Eye (tissue), 1 donor: ENCODE results near the gene ATP5MG.
"Not testable (repeated sequence)": the region's sequence is repeated elsewhere in the genome, so short reads cannot be mapped to it uniquely, and the experiment has no call there.

Source experiments
- DNase-seq: peaks from one replicate; pipeline ENCODE4 v3.0.0-alpha.2; 2015

ATP5MG gene

GRCh38 chr11:118410055-118410745, 8.8 kb downstream of the ATP5MG start:
- DNase-seq: no peak

GRCh38 chr11:118411530-118411929, 10.1 kb downstream of the ATP5MG start:
- no peak for DNase-seq

DNA sequence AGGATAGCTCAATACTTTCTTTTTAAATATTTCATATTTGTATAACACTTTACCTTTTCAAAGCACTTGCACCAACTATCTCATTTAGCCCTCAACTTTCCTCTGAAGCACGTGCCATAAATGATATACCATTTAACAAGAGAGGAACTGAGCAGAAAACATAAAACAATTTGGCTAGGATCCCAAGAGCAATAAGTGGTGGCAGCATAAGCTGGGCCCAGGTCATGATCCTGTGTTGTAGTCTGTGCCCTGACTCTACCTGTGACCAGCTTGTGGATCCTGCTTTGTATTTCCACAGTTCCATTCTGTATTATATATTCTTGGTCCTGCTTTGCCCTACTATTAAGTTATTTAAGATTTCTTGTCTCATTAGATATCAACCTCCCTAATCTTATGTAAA, 11.5 kb downstream of the ATP5MG start:
- no peak for DNase-seq

DNA sequence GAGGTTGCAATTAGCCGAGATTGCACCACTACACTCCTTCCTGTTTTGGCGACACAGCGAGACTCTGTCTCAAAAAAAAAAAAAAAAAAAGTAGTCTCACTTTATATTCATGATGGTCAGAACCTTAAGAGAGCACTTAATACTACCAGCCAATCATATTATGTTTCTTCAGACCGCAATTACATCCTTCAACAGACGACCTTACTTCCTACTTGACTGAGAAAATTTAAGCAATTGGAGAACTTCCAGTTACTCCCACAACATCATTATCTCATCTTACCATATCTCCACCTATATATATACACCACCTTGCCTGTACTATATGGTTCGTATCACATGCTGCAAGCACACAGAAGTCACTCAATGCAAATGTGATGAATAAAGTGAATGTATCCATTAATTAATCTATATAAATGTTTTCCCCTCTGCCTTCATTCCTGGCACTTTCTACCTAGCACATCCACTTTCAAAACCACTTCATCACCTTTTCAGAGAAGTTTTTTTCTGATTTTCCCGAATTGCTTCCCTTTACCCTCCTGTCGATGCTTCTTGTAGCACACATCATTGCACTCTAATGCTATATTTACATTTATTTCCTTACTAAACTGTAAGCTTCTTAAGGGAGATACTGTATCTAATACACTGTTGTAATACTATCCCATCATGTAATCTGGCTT, 13.8 kb downstream of the ATP5MG start:
- no peak for DNase-seq

DNA sequence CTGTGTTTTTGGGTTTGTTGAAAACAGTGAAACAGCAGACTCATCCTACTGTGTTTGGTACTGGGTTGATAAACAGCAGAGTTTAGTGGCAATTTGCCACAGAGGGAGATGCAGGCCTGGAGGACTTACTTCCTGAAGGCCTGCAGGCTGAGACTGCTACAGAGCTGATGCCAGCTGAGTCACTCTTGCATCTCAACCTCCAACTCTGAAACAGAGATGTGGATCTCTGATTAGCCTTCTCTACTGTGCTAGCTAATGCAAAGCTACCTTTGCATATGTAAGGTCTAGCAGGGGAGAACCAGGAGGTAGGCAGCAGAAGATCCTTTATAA, 14.3 kb downstream of the ATP5MG start:
- no peak for DNase-seq

- DNase-seq: not testable (repeated sequence)
Measured at GRCh38 chr11:118416900-118417299, 15.5 kb downstream of the ATP5MG start.

GRCh38 chr11:118417801-118418200, 16.4 kb downstream of the ATP5MG start:
- no peak for DNase-seq

DNA sequence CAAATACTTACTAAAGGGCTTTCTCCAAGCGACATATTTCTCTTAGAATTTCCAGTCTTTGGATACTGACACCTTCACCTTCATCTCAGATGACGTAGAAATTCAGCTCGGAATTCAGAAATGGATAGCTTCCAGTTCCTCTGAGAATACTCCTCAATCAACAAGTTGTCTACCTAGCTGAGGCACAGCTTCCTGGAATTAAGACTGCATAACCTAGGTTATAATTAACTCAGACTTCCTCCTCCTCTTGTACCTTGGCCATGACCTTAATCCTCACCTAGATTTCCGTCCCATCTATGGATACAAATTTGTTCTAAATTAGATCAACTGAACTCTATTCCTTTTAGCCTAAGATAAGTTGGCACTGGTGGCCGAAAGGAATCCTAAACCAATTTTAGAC, 17.4 kb downstream of the ATP5MG start:
- DNase-seq: no peak

DNA sequence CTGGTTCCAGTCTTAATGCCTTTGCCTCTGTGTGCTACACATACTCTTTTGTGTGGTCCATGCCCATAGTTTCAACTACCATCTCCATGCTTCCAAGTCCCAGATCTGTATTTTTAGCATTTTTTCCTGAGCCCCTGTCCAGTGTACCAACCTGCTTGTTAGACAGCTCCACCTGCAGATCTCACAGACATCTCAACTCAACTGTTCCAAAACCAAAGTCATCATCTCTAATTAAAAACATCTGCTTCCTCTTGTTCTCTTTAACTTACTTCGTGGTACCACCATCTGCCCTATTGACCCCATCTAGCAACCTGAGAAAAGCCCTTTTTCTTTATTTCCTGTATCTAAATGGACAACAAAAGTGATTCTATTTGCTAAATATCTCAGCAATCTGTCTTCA, 26.3 kb downstream of the ATP5MG start:
- no peak for DNase-seq

DNA sequence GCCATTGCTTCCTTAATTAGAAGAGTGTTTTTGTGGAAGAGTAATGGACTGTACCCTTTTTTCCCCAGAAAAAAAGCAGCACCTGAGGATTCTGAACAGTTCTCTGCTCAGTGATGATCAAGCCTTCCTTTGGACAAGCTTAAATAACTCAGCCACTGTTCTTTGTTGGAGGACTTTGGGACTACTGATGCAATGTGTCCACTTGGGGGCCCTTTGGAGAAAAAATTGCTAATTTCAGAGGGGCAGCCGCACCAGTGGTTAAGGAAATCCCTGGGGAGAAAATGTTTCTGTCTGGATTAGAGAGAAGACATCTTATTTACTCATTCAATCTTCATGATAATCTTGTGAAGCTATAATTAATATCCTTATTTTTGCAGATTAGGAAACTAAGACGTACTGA, 29.6 kb downstream of the ATP5MG start:
- no peak for DNase-seq

DNA sequence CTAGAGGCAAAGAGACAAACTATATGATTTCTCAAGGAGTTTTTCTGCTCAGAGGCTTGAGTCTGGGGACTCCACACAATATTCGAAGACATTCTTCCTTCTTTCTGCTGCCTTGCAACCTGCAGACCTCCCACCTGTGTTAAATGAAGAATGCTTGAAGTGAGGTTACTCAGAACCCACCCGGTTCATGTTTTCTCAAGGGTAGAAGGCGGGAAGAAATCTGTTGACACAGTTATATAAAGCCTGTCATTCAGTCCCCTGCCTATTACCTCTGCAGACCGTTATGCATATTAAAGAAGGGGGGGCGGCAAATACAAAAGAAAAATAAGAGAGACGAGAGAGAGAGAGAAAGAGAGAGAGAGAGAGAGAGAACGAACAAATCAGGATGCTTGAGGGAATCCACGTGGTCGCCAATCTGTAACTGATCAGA, 32.7 kb downstream of the ATP5MG start:
- no peak for DNase-seq

DNA sequence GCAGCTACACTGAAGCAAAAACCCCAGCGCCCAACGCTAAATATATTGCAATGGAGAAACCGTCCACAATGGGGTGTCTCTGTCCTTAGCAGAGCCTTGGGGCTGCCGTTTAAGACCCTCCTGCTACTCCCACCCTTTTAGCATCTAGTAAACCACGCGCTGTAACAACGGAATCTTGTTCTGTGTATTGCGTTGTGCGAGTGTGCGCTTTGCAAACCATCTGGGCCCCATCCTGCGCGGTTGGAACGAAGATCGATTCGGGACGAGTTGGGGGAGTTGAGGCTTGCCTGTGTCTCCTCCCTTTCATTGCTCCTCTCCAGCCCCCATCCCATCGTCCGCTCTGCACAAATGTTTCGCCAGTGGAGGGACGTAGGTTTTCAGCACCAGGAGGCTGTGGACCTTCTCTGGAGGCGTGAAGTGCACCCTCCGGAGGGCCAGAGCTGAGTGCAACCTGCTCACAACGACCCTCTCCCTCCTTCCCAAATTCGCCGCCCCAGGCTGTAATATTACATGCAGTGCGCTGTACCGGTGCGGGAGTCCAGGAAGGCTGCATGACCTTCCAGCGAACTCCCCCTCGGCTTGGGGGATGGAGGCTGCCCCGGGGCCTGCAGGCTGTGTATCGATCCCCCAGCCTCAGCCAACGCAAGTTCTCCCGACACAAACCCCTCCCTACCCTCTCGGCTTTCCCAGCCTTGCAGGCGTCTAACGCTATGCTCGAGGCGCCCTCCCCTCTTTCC, 33.3 kb downstream of the ATP5MG start:
- no peak for DNase-seq

- peak; percentile 96 for DNase-seq
Measured at GRCh38 chr11:118435290-118435892, 34.0 kb downstream of the ATP5MG start.

DNA sequence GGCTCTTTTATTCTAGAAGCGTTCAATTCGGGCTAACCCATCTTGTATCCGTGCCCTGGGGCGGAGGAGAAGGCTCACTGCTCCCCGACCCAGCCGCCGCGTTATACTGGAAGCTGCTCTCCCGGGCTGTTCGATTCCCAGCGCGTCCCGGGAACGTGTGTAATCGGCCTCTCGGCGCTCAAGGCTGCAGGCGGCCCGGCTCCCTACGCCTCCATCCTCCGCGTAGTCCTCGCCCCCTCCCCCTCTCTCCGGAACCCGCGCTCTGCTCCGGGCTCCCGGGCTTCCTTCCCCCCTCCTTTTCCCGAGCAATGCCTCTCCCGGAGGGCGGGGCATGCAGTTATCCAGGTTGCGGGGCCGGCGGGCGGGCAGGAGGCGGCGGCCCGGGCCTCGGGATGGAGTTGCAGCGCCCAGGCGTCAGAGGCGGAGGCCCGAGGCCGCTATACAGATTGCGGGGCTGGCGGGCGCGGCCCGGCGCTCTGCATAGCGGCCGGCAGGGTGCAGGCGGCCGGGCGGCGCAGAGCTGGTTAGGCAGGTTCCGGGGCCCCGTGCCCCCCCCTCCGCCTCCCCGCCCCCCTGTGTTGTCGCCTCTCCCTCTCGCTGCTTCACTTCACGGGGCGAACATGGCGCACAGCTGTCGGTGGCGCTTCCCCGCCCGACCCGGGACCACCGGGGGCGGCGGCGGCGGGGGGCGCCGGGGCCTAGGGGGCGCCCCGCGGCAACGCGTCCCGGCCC, 34.7 kb downstream of the ATP5MG start, which contains the start of gene KMT2A:
KMT2A (plus strand) TSS at position 600 of the 732 bp plus-strand sequence; CDS start at position 621, 21 bp downstream.
- peak; percentile 99 for DNase-seq

- peak; percentile 65 for DNase-seq
Measured at GRCh38 chr11:118436639-118437207, 35.3 kb downstream of the ATP5MG start.

DNA sequence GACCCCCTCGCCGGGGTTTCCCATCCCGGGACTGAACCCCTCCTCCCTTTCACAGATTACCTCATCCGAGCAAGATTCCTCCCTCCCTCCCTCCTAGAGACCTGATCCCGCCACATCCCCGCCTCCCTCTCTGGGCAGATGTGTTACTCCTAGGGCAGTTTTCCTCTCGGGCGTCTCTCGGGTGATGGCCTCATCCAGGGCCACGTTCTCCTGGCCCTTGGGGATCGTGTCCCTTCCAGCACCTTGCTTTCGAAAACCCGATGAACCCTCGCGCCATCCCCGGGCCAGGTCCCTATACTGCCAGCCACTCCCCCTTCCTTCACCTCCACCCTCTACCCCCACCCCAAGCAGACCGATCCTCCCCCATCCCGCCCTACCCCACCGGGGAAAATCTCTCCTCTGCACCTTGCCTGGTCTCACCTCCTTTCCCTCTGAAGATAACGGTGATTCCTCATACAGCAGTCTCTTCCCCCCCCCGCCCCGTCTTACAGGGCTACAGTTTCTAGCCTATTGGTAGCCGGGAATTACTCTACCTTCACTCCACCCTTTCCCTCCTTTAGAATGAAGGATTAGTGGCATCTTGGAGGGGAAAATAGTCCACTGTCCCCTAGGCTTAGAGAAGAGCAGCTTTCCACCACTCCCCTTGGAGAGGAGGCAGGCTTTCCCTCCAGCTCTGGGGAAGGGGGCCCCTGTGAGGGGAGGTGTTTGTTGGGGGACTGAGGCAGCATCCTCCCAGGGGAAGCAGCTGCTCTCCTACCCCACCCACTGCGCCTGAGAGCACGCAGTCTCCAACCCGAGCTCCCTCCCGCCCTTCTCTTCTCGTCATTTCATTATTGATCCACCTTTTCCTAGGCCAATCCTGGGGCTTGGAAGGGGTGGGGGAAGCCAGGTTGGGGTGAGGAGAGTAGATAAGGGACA, 36.1 kb downstream of the ATP5MG start:
- DNase-seq: peak; percentile 86

DNA sequence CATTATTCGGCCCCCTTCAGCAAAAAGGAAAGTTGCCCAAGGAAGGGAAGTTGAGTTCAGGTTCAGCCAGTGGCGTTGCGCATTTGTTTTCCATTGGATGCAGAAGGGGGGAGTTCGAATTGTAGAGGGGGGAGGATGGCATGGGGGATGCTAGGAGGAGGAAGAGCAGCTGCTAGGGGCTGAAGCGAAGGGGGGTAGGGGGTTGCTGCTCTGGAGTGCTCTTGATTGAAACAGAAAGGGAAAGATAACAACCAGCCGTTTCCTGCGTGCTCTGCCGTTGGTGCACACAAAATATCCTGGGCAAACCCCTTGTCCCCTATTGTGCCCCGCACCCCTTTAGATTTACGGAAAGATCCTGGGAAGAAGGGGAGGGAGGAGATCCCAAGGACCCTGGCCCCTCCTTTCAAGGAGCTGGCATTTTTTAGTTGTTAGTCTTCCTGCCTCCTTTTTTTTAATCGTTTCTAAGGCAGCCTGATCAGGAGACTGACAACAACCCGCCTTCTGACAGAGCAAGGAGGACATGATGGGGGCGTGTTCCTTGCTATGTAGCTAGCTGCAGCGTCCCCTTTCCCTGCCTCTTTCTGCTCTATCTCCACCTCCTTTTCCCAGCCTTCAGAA, 37.0 kb downstream of the ATP5MG start:
- peak; percentile 84 for DNase-seq

DNA sequence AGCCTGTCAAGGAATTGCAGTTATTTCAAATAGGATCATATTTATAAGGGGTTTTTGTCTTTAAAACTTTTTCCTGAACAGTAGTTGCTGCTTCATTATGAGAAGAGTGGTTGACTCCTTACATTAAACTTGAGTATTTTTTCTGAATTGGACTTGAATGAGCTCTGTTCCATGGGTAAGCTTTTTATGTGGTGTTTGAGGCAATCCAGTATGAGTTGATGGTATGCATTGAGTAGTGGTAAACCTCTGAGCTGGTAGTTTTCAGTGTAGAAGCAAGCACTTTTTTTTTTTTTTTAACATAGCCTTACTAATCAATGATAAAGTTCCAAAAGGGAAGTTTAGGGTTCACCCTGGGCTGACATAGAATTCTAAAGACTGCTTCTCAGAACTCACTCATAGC, 38.2 kb downstream of the ATP5MG start:
- DNase-seq: no peak

GRCh38 chr11:118441770-118442275, 40.4 kb downstream of the ATP5MG start:
- no peak for DNase-seq

DNA sequence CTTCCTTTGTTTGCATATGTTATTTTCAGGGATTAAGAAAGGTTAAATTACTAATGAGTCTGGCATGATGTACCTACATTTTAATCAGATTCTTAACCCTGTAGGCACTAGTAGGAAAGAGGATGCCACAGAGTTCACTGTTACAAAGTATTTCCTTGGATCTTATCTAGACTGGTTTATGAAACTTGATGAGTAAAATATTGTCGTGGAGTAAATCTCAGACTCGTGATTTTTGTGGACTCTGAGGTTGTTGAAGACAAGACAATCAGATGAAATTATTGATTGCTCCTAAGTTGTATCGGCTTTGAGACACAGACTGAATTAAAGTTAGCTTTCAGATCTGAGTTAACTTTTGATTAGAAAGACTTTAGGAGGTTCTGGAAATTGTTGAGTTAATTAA, 40.9 kb downstream of the ATP5MG start:
- DNase-seq: no peak
